Stimulated activated CD8-positive, alpha-beta memory T cell treated with anti-CD3 and anti-CD28 coated beads, Interleukin-12 subunit alpha, Interleukin-12 subunit beta, amount 100 ng/mL, for 1 hour (primary cell): ENCODE results near the gene C17orf107.

Experiments used
- DNase-seq: peaks from one replicate; pipeline ENCODE4 v3.0.0-alpha.2; 2020; ENCODE audit warnings: low read depth

The C17orf107 gene

GRCh38 chr17:4950075-4950745 is 50.9 kb downstream of the C17orf107 start:
- DNase-seq, result no peak

- DNase-seq, result no peak
Observed at GRCh38 chr17:4950746-4951204, 51.4 kb downstream of the C17orf107 start, which contains the start of gene ENO3. Gene ENO3 (plus strand): TSS chr17:4951119. CDS start chr17:4951830, 711 bp downstream.

- DNase-seq, result no peak
Observed at GRCh38 chr17:4951486-4951885, 52.1 kb downstream of the C17orf107 start.
